Effector CD4-positive, alpha-beta T cell (primary cell): ENCODE results near the gene BCHE. TPM values are rescaled to one million over a fixed set of nuclear protein-coding genes. Genes with fewer than 3 reads are reported as not detected.

ENCODE experiments used
- DNase-seq: peaks from one replicate; pipeline ENCODE4 v3.0.0-alpha.2; 2020
- total RNA-seq: gene quantifications from one replicate; lab custom pipeline; 2026; lab: John Stamatoyannopoulos, UW

BCHE gene
- not detected for total RNA-seq

- DNase-seq = no peak
Observed at GRCh38 chr3:165837058-165837525, at the start of gene BCHE. Gene BCHE, minus strand, starts transcription at chr3:165837423. Its CDS starts 6,390 bp downstream, at chr3:165831033.

- DNase-seq = no peak
Observed at GRCh38 chr3:165885558-165886270, 48.5 kb upstream of the BCHE start.

- no peak for DNase-seq
Observed at GRCh38 chr3:165884518-165884917, 47.3 kb upstream of the BCHE start.

- no peak for DNase-seq
Observed at GRCh38 chr3:165883863-165884478, 46.7 kb upstream of the BCHE start.

GRCh38 chr3:165883117-165883516 lies 45.9 kb upstream of the BCHE start:
- no peak for DNase-seq

- no peak for DNase-seq
Observed at GRCh38 chr3:165875644-165876043, 38.4 kb upstream of the BCHE start.

- DNase-seq = no peak
Observed at GRCh38 chr3:165874663-165875489, 37.7 kb upstream of the BCHE start.

GRCh38 chr3:165868088-165868487 lies 30.9 kb upstream of the BCHE start:
- DNase-seq = no peak

GRCh38 chr3:165859061-165859460 lies 21.8 kb upstream of the BCHE start:
- DNase-seq = no peak

- no peak for DNase-seq
Observed at GRCh38 chr3:165855581-165855980, 18.4 kb upstream of the BCHE start.

GRCh38 chr3:165854696-165855095 lies 17.5 kb upstream of the BCHE start:
- no peak for DNase-seq

- DNase-seq = no peak
Observed at GRCh38 chr3:165852711-165853110, 15.5 kb upstream of the BCHE start.

GRCh38 chr3:165852191-165852590 lies 15.0 kb upstream of the BCHE start:
- no peak for DNase-seq

GRCh38 chr3:165846056-165846455 lies 8.8 kb upstream of the BCHE start:
- no peak for DNase-seq

- DNase-seq = no peak
Observed at GRCh38 chr3:165839296-165840076, 2.3 kb upstream of the BCHE start.

GRCh38 chr3:165837801-165838200 lies 578 bp upstream of the BCHE start:
- no peak for DNase-seq

- no peak for DNase-seq
Observed at GRCh38 chr3:165835431-165835830, 1.8 kb downstream of the BCHE start.

- no peak for DNase-seq
Observed at GRCh38 chr3:165830746-165831145, 6.5 kb downstream of the BCHE start.

GRCh38 chr3:165827883-165828282 lies 9.3 kb downstream of the BCHE start:
- no peak for DNase-seq

GRCh38 chr3:165827233-165827632 lies 10.0 kb downstream of the BCHE start:
- no peak for DNase-seq

GRCh38 chr3:165820671-165821123 lies 16.5 kb downstream of the BCHE start:
- no peak for DNase-seq

GRCh38 chr3:165817160-165817709 lies 20.0 kb downstream of the BCHE start:
- DNase-seq = no peak
